Stimulated activated CD4-positive, alpha-beta T cell treated with anti-CD3 and anti-CD28 coated beads, TNF-alpha, amount 100 ng/mL, for 1 hour (primary cell): ENCODE results near the gene SCAPER.

Experiments
- DNase-seq, 3 donors: peaks; one replicate each; pipeline ENCODE4 v3.0.0-alpha.2; 2020; ENCODE audit warnings: low read depth in 3 of 3, low spot score in 1 of 3

SCAPER gene

DNA sequence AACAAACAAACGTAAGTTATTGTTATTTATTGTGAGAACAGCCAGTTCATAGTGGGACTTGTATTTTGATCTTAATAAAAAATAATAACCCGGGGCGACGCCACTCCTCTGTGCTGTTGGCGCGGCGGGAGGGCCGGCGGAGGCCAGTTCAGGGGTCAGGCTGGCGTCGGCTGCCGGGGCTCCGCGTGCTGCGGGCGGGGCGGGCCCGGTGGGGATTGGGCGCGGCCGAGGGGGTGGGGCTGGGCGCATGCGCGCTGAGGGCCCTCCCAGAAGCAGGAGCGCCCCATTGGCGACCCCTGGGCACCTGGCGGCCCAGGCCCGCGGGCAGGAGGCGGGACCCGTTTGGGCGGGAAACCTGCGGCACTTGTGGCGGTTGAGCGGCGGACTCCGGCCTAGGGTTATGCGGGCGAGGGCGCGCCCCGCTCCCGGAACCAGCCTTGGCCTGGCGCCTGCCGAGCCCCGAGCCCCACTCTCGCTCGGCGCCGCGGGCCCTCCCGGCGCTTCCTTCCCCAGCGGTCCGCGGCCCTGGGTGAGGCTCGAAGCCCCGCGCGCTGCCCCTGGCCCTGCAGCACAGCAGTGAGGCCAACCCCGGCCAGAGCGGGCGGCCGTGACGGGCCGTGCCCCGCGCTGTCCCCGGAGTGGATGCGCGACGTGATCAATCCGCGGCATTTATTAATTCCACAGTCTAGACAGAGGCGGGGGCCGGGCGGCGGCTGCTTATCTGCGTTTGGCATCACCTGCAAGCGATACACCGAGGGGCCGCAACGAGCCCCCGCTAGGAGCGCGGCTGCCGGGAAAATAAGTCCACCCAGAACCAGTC, 562.5 kb downstream of the SCAPER start:
- DNase-seq, result no peak

DNA sequence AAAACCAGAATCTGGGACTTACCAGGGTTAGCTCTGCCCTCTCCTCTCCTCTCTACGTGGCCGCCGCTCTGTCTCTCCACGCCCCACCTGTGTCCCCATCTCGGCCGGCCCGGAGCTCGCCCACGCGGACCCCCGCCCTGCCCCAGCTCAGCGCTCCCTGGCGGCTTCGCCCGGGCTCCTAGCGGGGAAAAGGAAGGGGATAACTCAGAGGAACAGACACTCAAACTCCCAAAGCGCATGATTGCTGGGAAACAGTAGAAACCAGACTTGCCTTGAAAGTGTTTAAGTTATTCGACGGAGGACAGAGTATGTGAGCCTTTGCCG, 563.1 kb downstream of the SCAPER start:
- DNase-seq, result no peak

DNA sequence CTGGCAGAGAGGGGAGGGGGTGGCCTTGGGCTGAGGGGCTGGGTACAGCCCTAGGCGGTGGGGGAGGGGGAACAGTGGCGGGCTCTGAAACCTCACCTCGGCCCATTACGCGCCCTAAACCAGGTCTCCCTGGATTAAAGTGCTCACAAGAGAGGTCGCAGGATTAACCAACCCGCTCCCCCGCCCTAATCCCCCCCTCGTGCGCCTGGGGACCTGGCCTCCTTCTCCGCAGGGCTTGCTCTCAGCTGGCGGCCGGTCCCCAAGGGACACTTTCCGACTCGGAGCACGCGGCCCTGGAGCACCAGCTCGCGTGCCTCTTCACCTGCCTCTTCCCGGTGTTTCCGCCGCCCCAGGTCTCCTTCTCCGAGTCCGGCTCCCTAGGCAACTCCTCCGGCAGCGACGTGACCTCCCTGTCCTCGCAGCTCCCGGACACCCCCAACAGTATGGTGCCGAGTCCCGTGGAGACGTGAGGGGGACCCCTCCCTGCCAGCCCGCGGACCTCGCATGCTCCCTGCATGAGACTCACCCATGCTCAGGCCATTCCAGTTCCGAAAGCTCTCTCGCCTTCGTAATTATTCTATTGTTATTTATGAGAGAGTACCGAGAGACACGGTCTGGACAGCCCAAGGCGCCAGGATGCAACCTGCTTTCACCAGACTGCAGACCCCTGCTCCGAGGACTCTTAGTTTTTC, 563.6 kb downstream of the SCAPER start:
- no peak for DNase-seq

DNA sequence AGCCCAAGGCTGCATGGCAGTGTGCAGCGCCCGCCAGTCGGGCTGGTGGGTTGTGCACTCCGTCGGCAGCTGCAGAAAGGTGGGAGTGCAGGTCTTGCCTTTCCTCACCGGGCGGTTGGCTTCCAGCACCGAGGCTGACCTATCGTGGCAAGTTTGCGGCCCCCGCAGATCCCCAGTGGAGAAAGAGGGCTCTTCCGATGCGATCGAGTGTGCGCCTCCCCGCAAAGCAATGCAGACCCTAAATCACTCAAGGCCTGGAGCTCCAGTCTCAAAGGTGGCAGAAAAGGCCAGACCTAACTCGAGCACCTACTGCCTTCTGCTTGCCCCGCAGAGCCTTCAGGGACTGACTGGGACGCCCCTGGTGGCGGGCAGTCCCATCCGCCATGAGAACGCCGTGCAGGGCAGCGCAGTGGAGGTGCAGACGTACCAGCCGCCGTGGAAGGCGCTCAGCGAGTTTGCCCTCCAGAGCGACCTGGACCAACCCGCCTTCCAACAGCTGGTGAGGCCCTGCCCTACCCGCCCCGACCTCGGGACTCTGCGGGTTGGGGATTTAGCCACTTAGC, 564.3 kb downstream of the SCAPER start:
- DNase-seq, result no peak

DNA sequence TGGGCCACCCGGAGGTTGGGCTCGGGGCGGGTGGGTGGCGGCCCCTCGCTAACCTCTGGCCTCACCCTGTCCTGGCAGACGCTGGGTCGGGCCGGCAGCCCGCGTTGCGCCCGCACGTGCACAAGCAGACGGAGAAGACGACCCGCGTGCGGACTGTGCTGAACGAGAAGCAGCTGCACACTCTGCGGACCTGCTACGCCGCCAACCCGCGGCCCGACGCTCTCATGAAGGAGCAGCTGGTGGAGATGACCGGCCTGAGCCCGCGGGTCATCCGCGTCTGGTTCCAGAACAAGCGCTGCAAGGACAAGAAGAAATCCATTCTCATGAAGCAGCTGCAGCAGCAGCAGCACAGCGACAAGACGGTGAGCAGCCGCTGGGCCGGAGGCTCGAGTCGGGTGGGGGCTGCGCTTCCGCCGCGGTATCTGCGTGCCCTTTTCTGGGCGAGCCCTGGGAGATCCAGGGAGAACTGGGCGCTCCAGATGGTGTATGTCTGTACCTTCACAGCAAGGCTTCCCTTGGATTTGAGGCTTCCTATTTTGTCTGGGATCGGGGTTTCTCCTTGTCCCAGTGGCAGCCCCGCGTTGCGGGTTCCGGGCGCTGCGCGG, 564.8 kb downstream of the SCAPER start:
- DNase-seq, result no peak

DNA sequence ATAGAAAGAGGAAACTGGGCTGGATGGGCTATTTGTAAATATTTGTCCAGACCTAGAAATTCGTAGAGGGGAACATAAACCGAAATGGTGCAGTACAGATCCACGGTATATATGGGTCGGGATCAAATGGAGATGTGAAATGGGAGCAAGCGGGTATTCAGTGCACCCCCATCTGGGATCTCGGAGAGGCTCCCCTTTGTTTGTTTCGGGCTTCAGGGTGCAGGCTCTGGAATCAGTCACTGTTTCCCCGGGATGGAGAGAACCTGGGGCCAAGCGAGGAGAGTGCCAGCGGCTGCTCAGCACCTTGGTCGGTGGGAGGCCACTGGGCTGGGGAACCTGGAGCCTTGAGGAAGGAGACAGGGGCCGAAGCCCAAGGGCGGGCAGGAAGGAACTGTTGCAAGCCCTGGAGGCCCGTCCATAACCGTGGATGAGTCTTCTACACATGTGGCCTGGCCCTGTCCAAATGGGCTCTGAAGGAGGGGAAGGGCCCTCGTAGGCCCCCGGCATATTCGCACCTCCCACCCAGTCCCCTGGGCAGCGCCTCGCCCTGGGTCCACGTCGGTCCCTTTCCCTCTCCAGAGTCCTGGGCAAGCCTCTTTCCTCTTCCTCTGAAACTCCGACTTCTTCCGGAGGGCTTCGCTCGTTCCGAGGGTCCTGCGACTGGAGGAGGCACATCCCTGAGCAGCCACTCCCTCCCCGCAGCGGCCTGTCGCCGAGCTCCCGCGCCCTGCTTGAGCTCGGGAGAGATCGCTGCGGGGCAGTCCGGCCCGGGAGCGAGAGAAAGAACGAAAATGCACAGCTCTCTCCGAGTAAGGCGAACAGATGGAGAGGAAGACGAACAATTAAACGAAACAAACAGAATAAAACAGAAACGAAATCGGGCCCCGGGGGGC, 565.6 kb downstream of the SCAPER start:
- DNase-seq, result no peak

DNA sequence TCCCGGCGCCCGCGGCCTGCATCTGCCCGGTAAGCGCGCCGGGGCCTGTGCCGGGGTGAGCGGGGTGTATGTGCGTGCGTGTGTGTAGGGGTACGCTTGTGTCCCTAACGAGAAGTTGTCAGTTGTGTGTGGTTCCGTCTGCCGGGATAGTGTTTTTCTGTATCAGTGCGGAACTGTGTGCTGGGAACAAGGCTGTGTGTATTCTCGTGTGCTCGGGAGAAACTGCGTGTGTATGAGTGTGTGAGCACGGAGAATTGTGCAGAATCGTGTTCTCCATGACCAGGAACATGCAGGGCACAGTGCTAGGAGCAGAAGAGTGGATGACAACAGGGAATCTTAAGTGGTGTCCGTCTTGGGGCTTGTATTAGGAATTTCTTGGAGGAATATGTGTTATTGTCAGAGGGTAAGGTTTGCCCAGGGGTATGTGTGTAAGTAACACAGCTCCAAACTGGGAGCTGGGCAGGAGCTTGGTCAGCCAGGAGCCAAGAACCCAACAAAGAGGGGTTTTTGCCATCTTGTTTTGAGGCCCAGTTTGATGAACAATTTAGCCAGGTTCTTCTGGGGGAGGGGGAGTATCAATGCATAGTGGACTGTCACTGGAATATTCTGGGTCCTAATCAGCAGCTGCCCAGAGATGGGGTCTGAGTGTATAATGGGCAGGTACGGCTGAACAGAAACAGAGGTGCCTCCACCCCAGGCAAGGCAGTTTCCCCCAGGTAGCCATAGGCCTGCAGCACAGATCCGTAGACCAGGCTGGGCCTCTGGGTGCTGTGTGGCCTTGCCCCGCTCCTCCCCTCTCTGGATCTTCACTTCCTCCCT, 566.4 kb downstream of the SCAPER start:
- no peak for DNase-seq

DNA sequence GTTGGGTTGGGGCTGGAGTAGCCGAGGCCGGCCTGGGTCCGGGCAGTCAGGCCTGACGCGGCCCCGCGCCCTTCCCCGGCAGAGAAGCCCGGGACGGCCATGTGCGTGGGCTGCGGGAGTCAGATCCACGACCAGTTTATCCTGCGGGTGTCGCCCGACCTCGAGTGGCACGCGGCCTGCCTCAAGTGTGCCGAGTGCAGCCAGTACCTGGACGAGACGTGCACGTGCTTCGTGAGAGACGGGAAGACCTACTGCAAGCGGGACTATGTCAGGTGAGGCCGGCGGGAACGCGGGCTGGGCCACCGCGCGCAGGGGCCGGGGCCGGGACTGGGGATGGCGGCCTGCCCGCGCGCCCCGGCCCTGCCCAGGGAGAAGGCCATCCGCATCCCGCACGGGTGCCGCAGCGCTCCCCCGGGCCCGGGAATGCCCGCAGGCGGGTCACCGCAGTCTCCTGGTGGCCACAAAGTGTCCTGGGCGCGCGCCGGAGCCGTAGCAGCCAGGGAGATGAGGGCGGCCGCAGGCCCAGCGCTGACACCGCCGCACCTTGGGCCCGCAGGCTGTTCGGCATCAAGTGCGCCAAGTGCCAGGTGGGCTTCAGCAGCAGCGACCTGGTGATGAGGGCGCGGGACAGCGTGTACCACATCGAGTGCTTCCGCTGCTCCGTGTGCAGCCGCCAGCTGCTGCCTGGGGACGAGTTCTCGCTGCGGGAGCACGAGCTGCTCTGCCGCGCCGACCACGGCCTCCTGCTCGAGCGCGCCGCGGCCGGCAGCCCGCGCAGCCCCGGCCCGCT, 567.2 kb downstream of the SCAPER start:
- no peak for DNase-seq

DNA sequence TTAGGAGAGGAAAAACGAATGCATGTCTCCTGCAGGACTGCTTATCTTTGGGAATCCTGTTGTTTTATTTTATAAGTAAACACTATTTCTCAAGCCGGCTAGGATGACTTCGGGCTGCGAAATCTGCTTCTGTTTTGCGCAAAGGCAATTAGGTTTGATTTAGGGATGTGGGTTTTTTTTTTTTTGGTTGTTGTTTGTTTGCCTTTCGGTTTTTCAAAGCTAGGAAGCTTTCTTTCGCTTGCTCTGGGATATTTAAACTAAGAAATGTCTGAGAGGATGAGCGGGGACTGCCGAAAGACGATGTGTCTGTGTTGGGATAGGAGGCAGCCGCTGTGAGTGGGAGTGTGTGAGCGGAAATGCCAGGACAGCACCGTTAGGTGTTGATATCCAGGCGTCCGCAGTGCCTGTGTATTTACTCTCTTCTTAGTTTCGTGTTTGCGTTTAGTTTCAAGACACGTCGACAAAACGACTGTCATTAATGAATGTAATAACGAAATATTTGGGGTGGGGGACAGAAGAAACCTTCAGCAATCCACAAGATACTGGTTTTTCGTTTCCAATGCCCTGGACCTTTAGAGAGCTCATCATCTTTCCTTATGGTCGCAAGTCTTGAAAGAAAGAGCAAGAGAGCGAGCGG, 568.0 kb downstream of the SCAPER start:
- no peak for DNase-seq

DNA sequence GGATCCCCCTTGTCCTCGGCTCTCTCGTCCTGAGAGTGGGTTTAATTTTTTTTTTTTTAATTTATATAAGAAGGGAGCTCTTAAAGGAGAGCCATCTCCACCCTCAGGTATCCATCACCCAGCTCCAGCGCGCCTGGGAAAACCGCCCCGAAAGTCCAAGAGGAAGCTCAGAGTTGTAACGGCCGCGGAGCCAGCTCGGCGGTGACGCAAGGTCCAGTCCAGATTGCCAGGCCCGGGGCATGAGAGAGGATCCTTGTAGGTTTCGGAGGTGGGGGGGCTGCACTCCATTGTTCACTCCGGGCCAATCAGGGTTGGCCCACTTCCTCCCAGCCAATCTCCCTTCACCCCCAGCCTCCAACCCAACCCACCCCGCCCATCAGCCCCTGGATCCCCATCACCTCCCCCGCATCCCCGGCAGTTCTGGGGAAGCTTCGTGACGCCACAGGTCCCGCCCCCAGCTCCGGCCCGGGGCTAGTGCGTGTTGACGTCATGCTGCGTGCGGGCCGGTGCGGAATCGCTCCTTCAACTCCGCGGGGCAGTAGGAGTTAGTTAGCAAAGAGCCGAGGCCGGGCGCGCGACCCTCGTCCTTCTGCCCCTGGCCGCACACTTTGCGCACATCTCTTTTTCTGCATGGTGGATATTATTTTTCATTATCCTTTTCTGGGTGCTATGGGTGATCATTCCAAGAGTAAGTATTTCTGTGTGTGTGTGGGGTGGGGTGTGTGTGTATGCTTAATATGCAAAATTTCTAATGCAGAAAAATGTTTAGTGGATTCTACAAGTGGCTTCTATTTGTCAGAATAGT, 568.7 kb downstream of the SCAPER start, which contains the start of gene ISL2:
TSS of gene ISL2 (plus strand) at position 520 of the 805 bp plus-strand sequence. CDS start at position 631, 111 bp downstream.
- no peak for DNase-seq

DNA sequence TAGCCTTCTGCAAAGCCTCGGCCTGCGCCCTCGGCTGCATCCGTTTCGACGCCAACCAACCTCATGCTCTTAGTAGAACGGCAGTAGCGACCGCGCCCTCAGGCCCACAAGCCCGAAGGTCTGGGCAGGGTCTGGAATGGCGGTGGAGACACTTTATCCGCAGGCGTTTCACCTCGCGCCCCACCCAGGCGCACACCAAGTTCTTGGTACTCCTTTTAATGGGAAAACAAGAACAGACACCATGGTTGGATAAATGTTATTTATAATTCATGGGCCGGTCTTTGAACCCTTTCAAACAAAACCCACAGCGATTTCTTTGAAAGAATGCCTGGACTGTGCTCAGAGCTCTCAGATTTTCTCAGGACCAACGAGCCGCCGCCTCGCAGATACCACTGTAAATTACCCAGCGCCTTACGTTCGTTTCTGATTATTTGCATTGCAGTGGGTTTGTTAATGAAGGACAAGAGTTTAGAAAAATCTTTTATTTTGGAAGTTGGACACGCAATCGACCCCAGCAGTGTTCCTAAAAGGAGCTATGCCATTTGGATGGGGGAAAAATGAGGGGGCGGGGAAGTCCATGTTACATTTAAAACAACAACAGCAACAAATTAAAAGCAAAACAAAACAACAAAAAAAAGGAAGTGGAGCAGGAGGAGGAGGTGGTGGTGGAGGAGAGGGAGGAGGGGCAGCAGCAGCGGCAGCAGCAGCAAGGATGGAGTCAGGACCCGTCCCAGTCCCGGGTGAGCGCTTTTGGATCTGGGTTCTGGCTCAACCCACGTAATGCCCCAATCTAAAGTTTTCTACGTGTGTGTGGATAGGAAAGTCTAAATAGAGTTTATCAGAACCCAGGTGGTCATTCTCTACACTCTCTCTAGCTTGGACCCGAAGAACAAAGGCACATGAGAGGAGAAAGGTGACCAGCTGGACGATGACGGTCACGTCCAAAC, 569.6 kb downstream of the SCAPER start:
- no peak for DNase-seq

DNA sequence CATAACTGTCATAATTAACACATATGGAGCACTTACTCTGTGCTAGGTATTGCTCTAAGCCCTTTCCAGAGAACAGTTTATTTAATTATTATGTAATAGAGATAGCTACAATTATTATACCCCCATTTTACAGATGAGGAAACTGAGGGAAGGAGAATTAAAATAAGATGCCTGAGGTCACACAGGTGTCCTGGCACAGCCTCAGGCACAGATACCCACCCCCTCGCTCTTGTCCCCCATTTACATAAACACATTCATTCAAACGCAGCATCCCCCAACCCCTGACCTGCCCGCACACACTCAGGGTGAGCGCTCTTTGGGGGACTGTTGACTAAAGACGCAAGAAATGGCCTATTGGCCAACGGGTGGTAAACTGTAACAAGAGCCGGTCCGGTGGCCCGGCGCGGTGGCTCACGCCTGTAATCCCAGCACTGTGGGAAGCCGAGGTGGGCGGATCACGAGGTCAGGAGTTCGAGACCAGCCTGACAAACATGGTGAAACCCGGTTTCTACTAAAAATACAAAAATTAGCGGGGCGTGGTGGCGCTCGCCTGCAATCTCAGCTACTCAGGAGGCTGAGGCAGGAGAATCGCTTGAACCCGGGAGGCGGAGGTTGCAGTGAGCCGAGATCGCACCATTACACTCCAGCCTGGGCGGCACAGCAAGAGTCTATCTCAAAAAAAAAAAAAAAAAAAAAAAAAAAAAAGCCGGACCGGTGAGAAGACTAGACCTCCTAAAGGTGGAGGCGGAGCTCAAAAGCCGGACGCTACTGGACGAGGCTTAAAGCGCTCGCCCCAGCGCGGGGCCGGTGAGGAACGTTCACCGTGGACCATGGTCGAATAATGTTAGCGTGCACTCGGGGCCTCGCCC, 570.5 kb downstream of the SCAPER start:
- no peak for DNase-seq

DNA sequence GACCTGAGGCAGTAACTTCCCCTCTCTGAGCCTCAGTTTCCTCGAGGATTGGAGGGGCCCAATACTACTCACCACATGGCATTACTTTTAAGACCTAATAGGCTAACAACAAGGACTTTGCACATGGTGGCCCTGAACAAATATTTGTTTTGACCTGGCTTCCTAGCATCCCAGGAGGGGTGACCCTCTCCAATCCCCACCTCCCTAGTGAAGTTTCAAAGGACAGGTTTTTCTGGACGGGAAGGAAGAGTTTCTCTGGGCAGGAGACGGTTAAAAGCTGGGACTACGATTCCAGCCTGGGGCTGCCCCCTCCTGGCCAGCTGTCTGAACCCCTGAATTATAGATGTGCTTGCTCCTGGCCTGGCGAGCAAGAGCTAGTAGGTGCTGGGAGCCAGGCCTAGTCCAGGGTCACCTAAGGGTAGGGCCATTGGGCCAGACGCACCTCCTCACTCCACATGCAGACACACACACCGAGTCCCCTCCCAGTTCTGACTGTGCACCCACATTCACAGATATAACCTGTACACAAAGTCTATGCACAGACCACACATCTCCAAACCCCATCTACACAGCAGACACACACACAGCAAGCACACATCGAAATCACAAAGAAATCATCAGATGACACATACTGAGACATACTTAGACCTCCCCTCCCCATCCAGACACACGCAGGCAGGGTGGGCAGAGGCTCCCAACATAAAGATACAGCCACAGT, 571.3 kb downstream of the SCAPER start:
- no peak for DNase-seq

DNA sequence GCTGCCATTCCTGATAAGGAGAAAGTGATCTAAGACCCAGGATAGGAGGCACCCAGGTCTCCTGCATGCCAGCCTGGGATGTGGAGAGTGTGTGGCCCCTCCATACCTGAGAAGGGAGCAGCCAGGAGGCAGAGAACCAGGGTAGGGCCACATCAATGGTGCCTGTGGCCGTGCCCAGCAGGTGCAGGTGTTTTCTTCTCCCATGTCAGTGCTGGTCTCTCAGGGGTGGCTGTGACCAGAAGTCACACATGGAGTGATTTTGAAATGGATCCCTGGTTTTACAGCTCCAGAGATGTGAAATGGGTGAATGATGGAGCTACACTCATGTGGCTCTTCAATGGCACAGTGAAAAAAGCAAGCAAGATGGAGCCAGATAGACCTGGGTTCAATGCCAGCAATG, 571.8 kb downstream of the SCAPER start:
- DNase-seq, result no peak

DNA sequence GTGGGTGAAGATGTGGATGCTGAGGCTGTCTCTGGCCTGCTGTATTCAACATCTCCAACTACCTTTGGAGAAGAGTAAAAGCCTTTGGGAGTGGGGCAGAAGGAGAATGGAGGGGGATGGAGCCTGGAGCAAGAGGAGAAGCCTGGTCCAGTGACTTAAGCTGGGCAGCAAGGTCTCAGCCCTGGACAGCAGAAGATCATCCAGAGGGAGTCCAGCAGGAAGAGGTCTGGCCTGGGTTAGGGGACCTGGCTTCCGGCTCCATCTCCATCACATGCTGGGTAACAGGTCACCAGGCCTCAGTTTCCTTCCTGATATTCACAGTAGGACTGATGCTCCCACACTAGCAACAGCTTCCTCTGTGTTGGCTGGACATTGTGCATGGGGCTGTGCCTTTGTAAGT, 572.3 kb downstream of the SCAPER start:
- DNase-seq, result no peak
